Right lobe of liver (tissue), 4 donors: ENCODE measurements around the gene KRTAP20-4.

Experiments used
- POLR2A ChIP-seq: fragments of 450-650 bp; IDR thresholded peaks from one replicate; pipeline ENCODE4 v1.6.1; 2017; ENCODE audit warnings: antibody characterized with exemption, mild to moderate bottlenecking
- TF ChIP-seq, protein P1 (sequence below), 4 donors: fragments of 200-600 bp in 3 of 4; fragments of 450-650 bp in 1 of 4; IDR thresholded peaks; one replicate each; pipeline versions ENCODE4 v1.5.1 to v1.8.0; 2016 to 2022; ENCODE audit warnings: antibody characterized with exemption in 4 of 4, mild to moderate bottlenecking in 2 of 4
- donor health status: DM: no; HTN: no; CAD: no.
- donor health status: DM: no; HTN: no; CAD: no.
- donor health status: DM: no; HTN: yes; CAD: no.

- TF ChIP-seq, protein P1, sequence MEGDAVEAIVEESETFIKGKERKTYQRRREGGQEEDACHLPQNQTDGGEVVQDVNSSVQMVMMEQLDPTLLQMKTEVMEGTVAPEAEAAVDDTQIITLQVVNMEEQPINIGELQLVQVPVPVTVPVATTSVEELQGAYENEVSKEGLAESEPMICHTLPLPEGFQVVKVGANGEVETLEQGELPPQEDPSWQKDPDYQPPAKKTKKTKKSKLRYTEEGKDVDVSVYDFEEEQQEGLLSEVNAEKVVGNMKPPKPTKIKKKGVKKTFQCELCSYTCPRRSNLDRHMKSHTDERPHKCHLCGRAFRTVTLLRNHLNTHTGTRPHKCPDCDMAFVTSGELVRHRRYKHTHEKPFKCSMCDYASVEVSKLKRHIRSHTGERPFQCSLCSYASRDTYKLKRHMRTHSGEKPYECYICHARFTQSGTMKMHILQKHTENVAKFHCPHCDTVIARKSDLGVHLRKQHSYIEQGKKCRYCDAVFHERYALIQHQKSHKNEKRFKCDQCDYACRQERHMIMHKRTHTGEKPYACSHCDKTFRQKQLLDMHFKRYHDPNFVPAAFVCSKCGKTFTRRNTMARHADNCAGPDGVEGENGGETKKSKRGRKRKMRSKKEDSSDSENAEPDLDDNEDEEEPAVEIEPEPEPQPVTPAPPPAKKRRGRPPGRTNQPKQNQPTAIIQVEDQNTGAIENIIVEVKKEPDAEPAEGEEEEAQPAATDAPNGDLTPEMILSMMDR (IDR thresholded peaks at IDR 0.05) = no peak
- no peak for TF ChIP-seq POLR2A
Measured at GRCh38 chr21:30628109-30628508, 7.7 kb downstream of the KRTAP20-4 start.
